ENCODE measurements around the gene PTGER3.
"Not testable (repeated sequence)": the region's sequence is repeated elsewhere in the genome, so short reads cannot be mapped to it uniquely, and the experiment has no call there.

Gene PTGER3

DNA sequence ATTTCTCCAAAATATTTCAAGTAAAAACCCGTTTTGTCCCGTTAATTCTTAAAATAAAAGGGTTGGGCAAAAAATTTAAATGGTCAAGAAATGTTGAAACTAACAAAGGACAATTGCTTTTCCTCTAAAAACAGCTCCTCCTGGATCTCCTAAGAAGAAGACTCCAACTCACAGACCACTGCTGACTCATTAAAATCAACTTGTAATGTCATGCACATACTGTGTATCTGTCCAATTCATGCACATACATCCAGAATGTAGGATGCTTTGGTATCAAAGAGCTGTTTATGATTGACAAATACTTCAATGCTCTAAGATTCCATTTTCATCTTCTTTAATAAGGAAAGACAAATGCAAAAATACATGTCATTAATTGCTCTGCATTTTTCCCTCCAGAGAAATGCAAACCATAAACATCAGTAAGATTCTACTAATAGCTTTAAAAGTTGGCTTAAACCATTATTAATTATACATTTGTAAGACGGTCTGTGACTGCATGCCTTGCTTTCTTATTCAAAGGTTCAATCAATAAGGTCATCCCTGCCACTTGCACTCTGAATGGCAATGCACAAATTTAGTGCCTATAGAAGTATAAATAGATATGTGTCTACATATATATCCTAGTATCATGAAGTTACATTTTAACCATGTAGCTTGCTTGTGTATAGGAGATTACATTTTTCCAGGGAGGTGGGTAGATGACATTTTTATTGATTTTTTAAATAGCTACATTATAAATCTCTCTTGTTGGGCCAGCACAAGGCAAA lies 44.7 kb downstream of the PTGER3 start:
- DNase-seq (ENCODE audit: low read depth in 2 of 2), result no peak

- DNase-seq (ENCODE audit: low read depth in 2 of 2), result no peak
These were observed 46.0 kb downstream of the PTGER3 start for GRCh38 chr1:71001624-71002023.

GRCh38 chr1:70997793-70998192 lies 49.8 kb downstream of the PTGER3 start:
- DNase-seq (ENCODE audit: low read depth in 2 of 2), result no peak

DNA sequence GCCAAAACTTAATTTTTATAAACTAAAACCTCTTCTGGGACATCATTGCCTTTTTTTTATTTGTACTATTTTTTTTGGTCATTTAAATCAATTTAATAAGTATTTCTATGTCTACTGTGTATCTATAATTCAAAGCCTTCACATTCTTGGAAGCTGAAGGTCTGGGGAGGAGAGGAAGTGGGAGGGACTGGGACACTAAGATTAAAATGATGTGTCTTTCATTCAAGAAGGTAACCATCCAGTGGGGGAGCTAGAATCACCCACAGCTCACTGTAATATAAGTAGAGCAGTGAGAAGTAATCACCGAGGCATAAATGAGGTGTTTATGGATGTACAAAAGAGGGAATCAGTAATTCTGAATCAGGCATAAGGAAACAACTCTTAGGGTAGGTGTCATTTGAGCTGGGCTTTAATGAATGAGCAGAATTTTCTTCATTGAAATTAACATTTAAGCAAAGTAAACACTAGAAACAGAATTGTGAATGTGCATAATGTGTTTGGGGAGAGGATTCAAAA lies 52.8 kb downstream of the PTGER3 start:
- DNase-seq (ENCODE audit: low read depth in 2 of 2), result no peak

- no peak for DNase-seq (ENCODE audit: low read depth in 2 of 2)
These were observed 53.8 kb downstream of the PTGER3 start for GRCh38 chr1:70993798-70994197.

DNA sequence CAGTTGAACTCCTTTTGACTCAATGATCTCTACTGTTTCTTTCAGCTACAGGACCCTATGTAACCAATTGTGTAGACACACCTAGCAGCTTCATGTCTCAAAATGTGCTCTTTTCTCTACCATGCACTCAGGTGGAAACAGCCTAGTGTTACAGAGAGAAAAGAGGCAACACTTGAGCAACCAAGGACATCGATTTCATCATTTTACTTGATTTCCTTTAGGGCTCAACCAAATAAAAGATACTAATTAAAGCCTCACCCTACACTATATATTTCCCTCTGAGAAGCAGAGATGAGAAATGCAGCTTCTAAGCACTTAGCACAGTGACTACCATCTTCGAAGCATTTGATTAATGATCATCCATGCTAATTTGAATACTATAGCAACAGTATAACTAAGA lies 55.1 kb downstream of the PTGER3 start:
- no peak for DNase-seq (ENCODE audit: low read depth in 2 of 2)

GRCh38 chr1:70990469-70991253 lies 57.0 kb downstream of the PTGER3 start:
- DNase-seq (ENCODE audit: low read depth in 2 of 2), result no peak

DNA sequence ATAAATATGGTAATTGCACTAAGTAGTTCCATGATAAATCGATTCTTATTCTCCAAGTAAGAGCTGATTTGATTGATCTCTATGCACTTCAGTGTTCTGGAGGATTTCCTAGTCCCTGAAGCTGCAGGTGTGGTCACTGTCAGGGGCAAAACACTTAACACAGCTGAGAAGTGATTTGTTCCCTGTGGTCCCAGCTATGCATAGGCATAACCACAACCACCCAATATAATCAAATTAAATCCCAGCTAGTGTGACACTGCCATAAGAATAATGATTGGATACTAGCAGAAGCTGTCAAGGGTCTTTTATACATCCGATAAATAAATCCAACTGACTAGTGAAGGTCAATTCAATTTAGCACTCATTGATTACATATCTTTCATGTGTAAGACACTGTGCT lies 60.1 kb downstream of the PTGER3 start:
- no peak for DNase-seq (ENCODE audit: low read depth in 2 of 2)

DNA sequence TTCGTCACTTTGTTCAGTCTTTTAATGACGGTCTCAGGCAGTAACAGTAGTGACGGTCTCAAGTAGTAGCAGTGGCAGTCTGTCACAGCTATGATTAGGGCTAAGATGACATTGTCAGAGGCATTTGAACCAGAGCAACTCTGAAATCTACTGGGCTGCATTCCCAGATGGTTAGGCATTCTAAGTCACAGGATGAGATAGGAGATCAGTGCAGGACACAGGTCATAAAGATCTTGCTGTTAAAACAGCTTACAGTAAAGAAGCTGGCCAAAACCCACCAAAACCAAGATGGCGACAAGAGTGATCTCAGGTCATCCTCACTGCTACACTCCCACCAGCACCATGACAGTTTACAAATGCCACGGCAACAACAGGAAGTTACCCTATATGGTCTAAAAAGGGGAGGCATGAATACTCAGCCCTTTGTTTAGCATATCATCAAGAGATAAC lies 61.8 kb downstream of the PTGER3 start:
- not testable (repeated sequence) for DNase-seq (ENCODE audit: low read depth in 2 of 2)

GRCh38 chr1:70985278-70985677 lies 62.3 kb downstream of the PTGER3 start:
- DNase-seq (ENCODE audit: low read depth in 2 of 2), result not testable (repeated sequence)

- no peak for DNase-seq (ENCODE audit: low read depth in 2 of 2)
These were observed 67.3 kb downstream of the PTGER3 start for GRCh38 chr1:70980361-70980760.

DNA sequence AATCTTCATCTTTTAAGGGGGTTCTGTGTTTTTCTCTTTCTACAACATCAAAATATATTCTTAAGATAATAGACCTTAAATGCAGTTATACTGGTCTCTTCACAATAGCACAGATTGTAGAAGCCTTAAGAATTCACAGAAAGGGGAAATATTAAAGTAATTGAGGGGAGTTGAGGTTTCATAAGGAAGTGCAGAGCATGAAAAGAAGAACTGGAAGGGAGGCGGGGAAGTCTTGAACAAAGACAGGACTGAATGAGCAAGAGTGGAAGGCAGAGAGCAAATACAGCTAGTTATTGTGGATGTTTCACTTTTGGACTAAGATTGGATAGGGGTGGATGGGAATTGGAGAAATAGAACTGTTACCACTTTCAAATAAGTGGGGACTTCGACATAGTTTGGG lies 67.7 kb downstream of the PTGER3 start:
- no peak for DNase-seq (ENCODE audit: low read depth in 2 of 2)

DNA sequence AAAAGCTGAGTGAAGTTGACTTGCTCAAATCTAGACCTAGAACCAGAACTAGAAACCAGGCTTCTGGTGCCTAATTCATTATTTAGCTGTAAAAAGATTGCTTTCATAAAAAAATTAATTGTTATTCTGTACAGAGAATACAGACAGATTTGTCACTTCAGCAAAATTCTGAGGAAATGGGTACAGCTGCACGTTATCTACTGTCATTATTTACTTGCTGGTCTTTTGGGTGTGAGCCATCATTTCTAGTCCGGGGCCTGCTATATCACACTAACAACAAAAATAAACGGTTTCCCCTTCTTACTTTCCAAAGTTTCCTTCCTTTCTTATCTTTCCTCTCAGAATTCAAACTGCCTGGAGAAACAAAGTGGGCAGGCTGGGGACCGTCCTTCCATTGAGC lies 68.3 kb downstream of the PTGER3 start:
- no peak for DNase-seq (ENCODE audit: low read depth in 2 of 2)

- DNase-seq (ENCODE audit: low read depth in 2 of 2), result no peak
These were observed 69.0 kb downstream of the PTGER3 start for GRCh38 chr1:70978623-70979022.

DNA sequence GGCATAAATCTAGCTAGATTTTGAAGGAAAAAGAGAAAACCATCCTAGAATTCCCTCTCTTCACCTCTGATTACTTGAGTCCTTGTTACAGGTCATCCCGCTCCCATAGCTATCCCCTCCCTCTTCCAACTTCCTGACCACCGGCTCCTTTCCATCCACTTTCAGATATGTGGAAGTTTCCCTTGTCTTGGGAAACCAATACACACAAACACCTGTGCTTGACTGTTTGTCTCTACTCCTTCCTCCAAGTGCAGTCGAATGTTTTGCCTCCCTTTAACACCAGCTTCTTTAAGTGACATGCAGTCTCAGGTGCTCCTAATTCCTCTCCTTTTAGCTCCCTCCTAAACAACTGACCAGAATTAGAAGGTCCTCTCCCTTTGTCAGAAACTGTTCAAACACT lies 70.0 kb downstream of the PTGER3 start:
- DNase-seq (ENCODE audit: low read depth in 2 of 2), result no peak

GRCh38 chr1:70977041-70977440 lies 70.6 kb downstream of the PTGER3 start:
- no peak for DNase-seq (ENCODE audit: low read depth in 2 of 2)

DNA sequence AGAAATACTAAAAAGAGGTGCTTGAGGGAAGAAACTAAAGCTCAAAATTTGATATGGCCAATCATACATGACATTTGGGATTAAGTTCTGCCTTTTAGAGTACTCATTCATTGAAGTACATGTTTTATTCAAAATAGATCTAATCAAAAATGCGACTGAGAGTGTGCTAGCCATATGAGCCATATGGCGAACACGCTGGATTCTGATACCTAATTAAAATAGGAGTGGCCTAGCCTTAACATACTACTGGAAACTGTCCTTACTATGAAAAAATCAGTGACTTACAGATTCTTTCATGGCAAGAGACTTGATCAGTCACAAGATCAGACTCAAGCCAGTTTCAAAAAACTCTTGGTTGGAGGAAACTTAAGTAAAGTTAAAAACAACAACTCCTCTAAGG lies 73.9 kb downstream of the PTGER3 start:
- no peak for DNase-seq (ENCODE audit: low read depth in 2 of 2)

DNA sequence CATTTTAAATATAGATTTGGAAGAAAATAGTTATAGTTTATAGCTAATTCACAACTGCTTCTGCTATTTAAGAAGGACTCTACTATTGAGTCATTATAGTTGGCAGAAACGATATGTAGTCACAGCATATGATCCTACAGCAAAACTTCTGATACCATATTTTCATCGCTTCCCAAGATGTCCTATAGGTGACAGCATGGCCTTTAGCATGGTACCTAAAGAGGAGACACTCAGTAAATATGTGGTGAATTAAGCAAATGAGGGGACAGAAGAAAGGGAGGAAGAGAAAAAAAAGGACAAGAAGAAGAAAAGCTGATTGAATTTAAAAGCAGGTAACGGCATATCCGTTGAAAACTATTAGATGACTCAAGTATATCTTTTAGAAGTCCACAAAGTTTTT lies 77.2 kb downstream of the PTGER3 start:
- DNase-seq (ENCODE audit: low read depth in 2 of 2), result no peak

- DNase-seq (ENCODE audit: low read depth in 2 of 2), result no peak
These were observed 81.5 kb downstream of the PTGER3 start for GRCh38 chr1:70966018-70966638.

DNA sequence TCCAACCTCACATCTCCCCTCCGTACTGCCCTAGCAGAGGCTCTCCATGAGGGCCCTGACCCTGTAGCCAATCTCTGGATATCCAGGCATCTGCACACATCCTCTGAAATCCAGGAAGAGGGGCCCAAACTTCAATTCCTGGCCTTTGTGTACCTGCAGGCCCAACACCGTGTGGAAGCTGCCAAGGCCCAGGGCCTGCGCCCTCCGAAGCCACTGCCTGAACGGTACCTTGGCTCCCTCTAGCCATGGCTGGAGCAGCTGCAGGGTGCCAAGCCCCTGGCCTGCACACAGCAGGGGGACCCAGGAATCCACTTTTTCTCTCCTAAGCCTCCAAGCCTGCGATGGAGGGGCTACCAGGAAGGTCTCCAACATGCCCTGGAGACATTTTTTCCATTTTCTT lies 84.2 kb downstream of the PTGER3 start:
- no peak for DNase-seq (ENCODE audit: low read depth in 2 of 2)

GRCh38 chr1:70961374-70961975 lies 86.1 kb downstream of the PTGER3 start:
- no peak for DNase-seq (ENCODE audit: low read depth in 2 of 2)

- no peak for DNase-seq (ENCODE audit: low read depth in 2 of 2)
These were observed 99.1 kb downstream of the PTGER3 start for GRCh38 chr1:70948396-70949017.

Measured in stimulated activated CD4-positive, alpha-beta T cell treated with anti-CD3 and anti-CD28 coated beads, Interleukin-1b, Interleukin-23, amount 100 ng/mL, for 1 hour (primary cell).